Retinal pigment epithelial cell (primary cell): ENCODE measurements around the gene CEP78.
"Not testable (repeated sequence)": the region's sequence is repeated elsewhere in the genome, so short reads cannot be mapped to it uniquely, and the experiment has no call there.

Source experiments
- DNase-seq: peaks from one replicate; pipeline ENCODE4 v3.0.0-alpha.2; 2010; ENCODE audit warnings: low read depth
- H3K4me3 ChIP-seq: 2 replicates; pipeline ENCODE4 v1.5.1; 2011; ENCODE audit warnings: mild to moderate bottlenecking, low read length, control low read depth, moderate library complexity
- TF ChIP-seq, protein P1 (sequence below): conservative IDR thresholded peaks from 2 replicates; pipeline ENCODE4 v1.5.1; 2011; ENCODE audit warnings: low read depth, low read length, control low read depth, inconsistent platforms

CEP78 gene

DNA sequence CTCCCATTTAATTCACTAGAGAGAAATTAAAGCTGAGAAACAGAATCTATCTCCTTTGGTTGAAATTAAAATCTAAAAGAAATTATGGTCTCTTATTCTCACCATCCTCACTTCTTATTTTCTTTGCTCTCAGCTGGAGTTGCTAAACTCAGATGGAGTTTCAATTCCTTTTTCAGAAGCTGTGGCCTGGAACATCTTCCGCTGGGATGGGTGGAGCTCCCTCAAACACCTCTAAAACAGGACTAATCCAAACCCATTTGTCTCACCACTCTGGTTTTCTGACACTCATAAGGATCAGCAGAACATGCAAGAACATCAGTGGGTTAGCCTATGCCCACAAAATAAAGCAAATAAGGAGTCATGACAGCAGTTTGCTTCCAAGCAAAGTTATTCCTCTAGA, 39.6 kb upstream of the CEP78 start:
- H3K4me3 ChIP-seq, result no peak overlapping the region
- TF ChIP-seq, protein P1, sequence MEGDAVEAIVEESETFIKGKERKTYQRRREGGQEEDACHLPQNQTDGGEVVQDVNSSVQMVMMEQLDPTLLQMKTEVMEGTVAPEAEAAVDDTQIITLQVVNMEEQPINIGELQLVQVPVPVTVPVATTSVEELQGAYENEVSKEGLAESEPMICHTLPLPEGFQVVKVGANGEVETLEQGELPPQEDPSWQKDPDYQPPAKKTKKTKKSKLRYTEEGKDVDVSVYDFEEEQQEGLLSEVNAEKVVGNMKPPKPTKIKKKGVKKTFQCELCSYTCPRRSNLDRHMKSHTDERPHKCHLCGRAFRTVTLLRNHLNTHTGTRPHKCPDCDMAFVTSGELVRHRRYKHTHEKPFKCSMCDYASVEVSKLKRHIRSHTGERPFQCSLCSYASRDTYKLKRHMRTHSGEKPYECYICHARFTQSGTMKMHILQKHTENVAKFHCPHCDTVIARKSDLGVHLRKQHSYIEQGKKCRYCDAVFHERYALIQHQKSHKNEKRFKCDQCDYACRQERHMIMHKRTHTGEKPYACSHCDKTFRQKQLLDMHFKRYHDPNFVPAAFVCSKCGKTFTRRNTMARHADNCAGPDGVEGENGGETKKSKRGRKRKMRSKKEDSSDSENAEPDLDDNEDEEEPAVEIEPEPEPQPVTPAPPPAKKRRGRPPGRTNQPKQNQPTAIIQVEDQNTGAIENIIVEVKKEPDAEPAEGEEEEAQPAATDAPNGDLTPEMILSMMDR, result no peak
- DNase-seq, result no peak

DNA sequence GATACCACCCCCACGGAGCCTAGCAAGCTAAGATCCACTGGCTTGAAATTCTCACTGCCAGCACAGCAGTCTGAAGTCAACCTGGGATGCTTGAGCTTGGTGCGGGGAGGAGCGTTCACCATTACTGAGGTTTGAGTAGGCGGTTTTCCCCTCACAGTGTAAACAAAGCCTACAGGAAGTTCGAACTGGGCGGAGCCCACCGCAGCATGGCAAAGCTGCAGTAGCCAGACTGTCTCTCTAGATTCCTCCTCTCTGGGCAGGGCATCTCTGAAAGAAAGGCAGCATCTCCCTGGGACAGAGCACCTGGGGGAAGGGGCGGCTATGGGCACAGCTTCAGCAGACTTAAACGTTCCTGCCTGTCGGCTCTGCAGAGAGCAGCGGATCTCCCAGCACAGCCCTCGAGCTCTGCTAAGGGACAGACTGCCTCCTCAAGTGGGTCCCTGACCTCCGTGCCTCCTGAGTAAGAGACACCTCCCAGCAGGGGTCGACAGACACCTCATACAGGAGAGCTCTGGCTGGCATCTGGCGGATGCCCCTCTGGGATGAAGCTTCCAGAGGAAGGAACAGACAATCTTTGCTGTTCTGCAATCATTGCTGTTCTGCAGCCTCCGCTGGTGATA, 34.6 kb upstream of the CEP78 start:
- not testable (repeated sequence) for DNase-seq

DNA sequence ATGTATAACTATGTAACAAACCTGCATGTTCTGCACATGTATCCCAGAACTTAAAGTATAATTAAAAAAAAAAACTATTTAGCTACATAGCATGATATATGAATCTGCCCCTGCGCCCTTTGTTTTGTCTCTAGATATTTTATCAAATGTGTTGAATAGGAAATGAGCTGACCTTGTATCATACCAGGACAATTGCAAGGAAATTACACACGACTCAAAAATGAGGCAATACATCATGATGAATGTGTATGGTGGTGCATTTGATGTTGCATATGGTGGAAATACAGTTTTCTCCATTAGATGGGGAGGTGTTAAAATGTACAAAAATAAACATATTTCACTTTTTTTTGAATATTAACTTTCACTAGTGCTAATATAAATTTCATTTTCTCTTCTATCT, 28.6 kb upstream of the CEP78 start:
- TF ChIP-seq, protein P1, result no peak
- no peak for DNase-seq
- no peak overlapping the region for H3K4me3 ChIP-seq

More for the DNA sequence above, 34.6 kb upstream of the CEP78 start:
- H3K4me3 ChIP-seq, result not testable (repeated sequence)

DNA sequence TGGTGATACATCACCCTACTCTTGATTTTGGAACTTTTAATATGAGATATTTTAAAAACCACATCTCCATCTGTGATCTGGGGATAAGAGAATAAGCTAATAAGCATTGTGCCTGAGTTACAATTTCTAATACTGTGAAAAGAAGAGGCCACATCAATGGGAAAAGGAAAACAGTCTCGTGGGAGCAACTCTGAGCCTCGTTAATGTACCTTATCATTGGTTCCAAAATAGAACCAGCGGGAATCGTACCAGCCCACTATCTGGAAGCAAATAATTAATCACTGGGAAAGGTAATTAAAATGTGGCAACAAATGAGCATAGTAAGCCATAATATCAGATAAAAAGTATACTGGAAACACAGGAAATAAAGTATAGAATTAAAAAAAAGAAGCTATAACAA, 28.0 kb upstream of the CEP78 start:
- H3K4me3 ChIP-seq, result no peak overlapping the region
- TF ChIP-seq, protein P1, result no peak
- no peak for DNase-seq

DNA sequence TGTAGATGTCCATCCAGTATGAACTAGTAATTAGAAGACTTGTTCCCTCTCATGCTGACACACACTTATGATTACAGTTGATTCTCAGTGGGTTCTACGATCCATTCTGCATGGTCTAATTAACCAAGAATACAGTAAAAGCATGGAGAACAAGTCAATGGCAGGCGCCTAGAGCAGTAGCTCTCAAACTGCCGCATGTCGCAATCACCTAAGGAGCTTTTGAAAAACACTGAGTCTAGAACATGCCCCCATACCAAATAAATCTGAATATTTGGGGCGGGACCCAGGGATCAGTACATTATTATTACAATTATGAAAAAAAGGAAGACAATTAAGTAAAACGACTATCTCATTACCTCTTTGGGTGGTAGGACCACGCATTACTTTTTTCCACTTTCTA, 26.7 kb upstream of the CEP78 start:
- no peak for DNase-seq
- TF ChIP-seq, protein P1, result no peak
- no peak overlapping the region for H3K4me3 ChIP-seq

DNA sequence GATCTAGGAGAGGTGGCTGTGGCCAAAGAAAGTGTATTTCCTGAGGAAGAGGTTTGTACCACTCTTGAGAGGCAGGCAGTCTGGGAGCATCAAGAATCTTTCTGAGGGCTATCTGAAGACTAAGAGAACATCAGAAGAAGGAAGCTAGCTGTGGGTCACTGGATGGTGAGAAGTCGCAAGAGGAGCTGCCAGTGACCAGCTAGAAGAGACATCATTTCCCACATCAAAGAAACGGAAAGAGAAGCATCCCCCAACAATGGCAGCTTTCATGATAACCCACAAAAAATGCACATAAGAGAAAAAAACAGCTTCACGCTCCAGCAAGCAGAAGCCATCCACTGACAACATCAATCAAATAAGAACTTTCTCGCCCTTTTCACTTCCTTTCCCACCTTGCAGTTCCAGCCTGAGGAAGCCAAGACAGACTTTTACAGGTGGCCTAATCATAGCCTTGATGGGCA, 25.0 kb upstream of the CEP78 start:
- DNase-seq, result no peak
- H3K4me3 ChIP-seq, result no peak overlapping the region
- TF ChIP-seq, protein P1, result no peak

DNA sequence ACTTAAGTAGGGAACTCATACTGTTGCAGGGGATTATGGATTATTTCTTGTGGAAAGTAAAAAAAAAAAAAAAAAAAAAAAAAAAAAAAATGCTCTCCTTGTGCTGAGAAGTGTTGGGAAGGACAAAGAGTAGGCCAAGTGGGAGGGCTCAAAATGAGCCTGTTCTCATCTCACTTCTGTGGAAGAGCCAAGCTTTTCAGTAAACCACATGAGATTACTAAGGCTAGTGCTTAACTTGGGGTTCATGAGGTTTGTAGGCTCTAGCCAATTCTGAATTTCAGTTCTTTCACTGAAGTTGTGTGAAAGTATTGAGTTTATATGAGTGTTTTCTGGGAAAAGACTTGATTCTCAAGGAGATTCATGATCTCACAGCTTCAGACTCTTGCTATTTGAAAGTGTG, 23.0 kb upstream of the CEP78 start:
- no peak for DNase-seq
- H3K4me3 ChIP-seq, result no peak overlapping the region
- TF ChIP-seq, protein P1, result no peak

DNA sequence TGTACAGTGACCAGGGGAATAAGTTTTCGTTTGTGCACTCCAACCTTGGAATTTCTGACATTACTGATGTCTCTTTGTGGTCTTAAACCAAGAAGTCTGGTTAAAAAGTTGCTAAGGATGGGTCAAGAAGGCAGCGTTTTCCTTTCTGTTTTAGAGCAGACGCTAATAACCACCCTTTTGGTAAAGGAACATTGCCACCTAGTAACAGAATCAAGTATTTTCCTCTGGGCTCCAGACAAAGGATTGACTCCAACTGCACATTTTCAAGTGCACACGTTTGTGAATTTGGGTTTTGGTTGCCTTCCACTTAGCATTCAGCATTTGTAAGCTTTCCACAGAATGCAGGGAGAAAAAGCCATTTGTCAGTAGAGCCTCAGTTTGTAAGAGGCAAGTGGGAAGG, 22.2 kb upstream of the CEP78 start:
- DNase-seq, result no peak
- TF ChIP-seq, protein P1, result peak; percentile 37

More for the DNA sequence above, 22.2 kb upstream of the CEP78 start:
- no peak overlapping the region for H3K4me3 ChIP-seq
